HG02678 (cell line): ENCODE data around the gene PRDM11.

Source experiments
- ATAC-seq: cut with Tn5 transposase; IDR thresholded peaks from one replicate; pipeline ENCODE4 v1.9.1; 2021; ENCODE audit warnings: mild to moderate bottlenecking, moderate library complexity; ENCODE audit not compliant: unreplicated experiment

PRDM11 gene

GRCh38 chr11:45209000-45209879 lies 62.8 kb downstream of the PRDM11 start:
- no peak for ATAC-seq

- ATAC-seq = no peak
Observed at GRCh38 chr11:45209891-45210699, 63.7 kb downstream of the PRDM11 start.

GRCh38 chr11:45210846-45211245 lies 64.4 kb downstream of the PRDM11 start:
- ATAC-seq = no peak

- ATAC-seq = no peak
Observed at GRCh38 chr11:45211732-45212131, 65.3 kb downstream of the PRDM11 start.

GRCh38 chr11:45212566-45213315 lies 66.3 kb downstream of the PRDM11 start:
- no peak for ATAC-seq

GRCh38 chr11:45213316-45213665 lies 66.9 kb downstream of the PRDM11 start:
- ATAC-seq = no peak

- no peak for ATAC-seq
Observed at GRCh38 chr11:45213717-45214116, 67.3 kb downstream of the PRDM11 start.

GRCh38 chr11:45215098-45215865 lies 68.8 kb downstream of the PRDM11 start:
- ATAC-seq = no peak

GRCh38 chr11:45216031-45216430 lies 69.6 kb downstream of the PRDM11 start:
- ATAC-seq = no peak

- no peak for ATAC-seq
Observed at GRCh38 chr11:45216901-45217300, 70.5 kb downstream of the PRDM11 start.

GRCh38 chr11:45217991-45218390 lies 71.6 kb downstream of the PRDM11 start:
- ATAC-seq = no peak

GRCh38 chr11:45218705-45219104 lies 72.3 kb downstream of the PRDM11 start:
- no peak for ATAC-seq

- no peak for ATAC-seq
Observed at GRCh38 chr11:45219411-45219810, 73.0 kb downstream of the PRDM11 start.

GRCh38 chr11:45223496-45223895 lies 77.1 kb downstream of the PRDM11 start:
- no peak for ATAC-seq

GRCh38 chr11:45224766-45225165 lies 78.3 kb downstream of the PRDM11 start:
- no peak for ATAC-seq

- no peak for ATAC-seq
Observed at GRCh38 chr11:45225277-45225676, 78.8 kb downstream of the PRDM11 start.

GRCh38 chr11:45225961-45226871 lies 79.8 kb downstream of the PRDM11 start:
- ATAC-seq = no peak

- no peak for ATAC-seq
Observed at GRCh38 chr11:45226901-45227300, 80.5 kb downstream of the PRDM11 start.

- no peak for ATAC-seq
Observed at GRCh38 chr11:45227836-45228235, 81.4 kb downstream of the PRDM11 start.
